Transverse colon (tissue), 4 donors: ENCODE data around the gene UROC1. TPM values are rescaled to one million over a fixed set of nuclear protein-coding genes. Genes with fewer than 3 reads are reported as not detected.

ENCODE experiments used
- DNase-seq: peaks from one replicate; pipeline ENCODE4 v3.0.0-alpha.2; 2019
- H3K27ac ChIP-seq, 4 donors: fragments of 200-600 bp; sonication (generic); 2 replicates each; pipeline ENCODE4 v1.5.1; 2016 to 2018; ENCODE audit warnings: inconsistent platforms in 4 of 4
- H3K27me3 ChIP-seq: fragments of 200-600 bp; sonication (generic); 2 replicates; pipeline ENCODE4 v1.5.1; 2017; ENCODE audit warnings: inconsistent platforms
- H3K36me3 ChIP-seq, 4 donors: fragments of 200-600 bp; sonication (generic); 2 replicates each; pipeline ENCODE4 v1.5.1; 2017 to 2019; ENCODE audit warnings: inconsistent platforms in 4 of 4
- H3K4me1 ChIP-seq, 4 donors: fragments of 200-600 bp; sonication (generic); 2 replicates each; pipeline ENCODE4 v1.5.1; 2017 to 2020; ENCODE audit warnings: inconsistent platforms in 4 of 4
- H3K4me3 ChIP-seq, 4 donors: fragments of 200-600 bp; sonication (generic); 1 replicate in 1 of 4; 2 replicates in 3 of 4; pipeline versions ENCODE4 v1.5.1 to v1.6.1; 2017 to 2019; ENCODE audit warnings: inconsistent platforms in 4 of 4
- H3K9me3 ChIP-seq, 2 donors: fragments of 200-600 bp; sonication (generic); 2 replicates each; pipeline ENCODE4 v1.5.1; 2017 to 2019; ENCODE audit warnings: inconsistent platforms in 2 of 2
- CTCF ChIP-seq, 5 experiments: fragments of 200-600 bp in 3 of 5; fragments of 450-650 bp in 2 of 5; sonication (generic) in 3 of 5; IDR thresholded peaks; 1 replicate in 2 of 5; 2 replicates in 3 of 5; pipeline ENCODE4 v1.5.1; 2016 to 2017; ENCODE audit warnings: antibody characterized with exemption in 5 of 5, inconsistent platforms in 3 of 5, mild to moderate bottlenecking in 2 of 5, moderate library complexity in 1 of 5
- EP300 ChIP-seq: sonication (generic); formaldehyde crosslinking; IDR thresholded peaks from one replicate; pipeline ENCODE4 v1.6.1; 2017; ENCODE audit warnings: antibody characterized with exemption, low read depth
- POLR2A ChIP-seq: fragments of 450-650 bp; IDR thresholded peaks from one replicate; pipeline ENCODE4 v1.6.1; 2016; ENCODE audit warnings: antibody characterized with exemption, mild to moderate bottlenecking, moderate library complexity
- POLR2AphosphoS5 ChIP-seq, 3 donors: sonication (generic); formaldehyde crosslinking; IDR thresholded peaks; one replicate each; pipeline ENCODE4 v1.6.1; 2016; ENCODE audit warnings: antibody characterized with exemption in 3 of 3
- WGBS, 2 donors: methylation state at CpG; one replicate each; pipeline ENCODE4 v1.1.5; 2018; ENCODE audit warnings: low coverage in 1 of 2; 5-methylcytosine and 5-hydroxymethylcytosine counted together
- in situ Hi-C, 4 donors: fragments of 200-750 bp; cut with MboI; loops; one replicate each; pipeline versions ENCODE4 v1.15.0 to v1.15.1; 2017; ENCODE audit warnings: low sequenced_read_pairs in 3 of 4, low pct_ligation_motif_present in 1 of 4, low pct_unique_long_range_greater_than_20kb in 1 of 4
- intact Hi-C: fragments of 100-400 bp; cut with DNase I; formaldehyde crosslinking; loops from one replicate; pipeline ENCODE4 v1.15.1; 2023; ENCODE audit warnings: low total_unique reads
- total RNA-seq, 4 donors: library from RNA; depleted of rRNA; stranded (reverse); fragments of >200 nt; gene quantifications; one replicate each; pipeline ENCODE4 v1.1.0, GENCODE V29; 2016

The UROC1 gene
- total RNA-seq, 4 donors from 2014 or later = not detected

- Histone ChIP-seq H3K27ac (no peak overlapping the region), H3K9me3 (no peaks in the 10 kb centered on the region), H3K27me3 (no peaks in the 10 kb centered on the region), H3K4me1 (no peaks in the 10 kb centered on the region), H3K4me3 (no peak overlapping the region), H3K36me3 (no peaks in the 10 kb centered on the region)
- 74 to 84% methylated on average over 11 to 15 of the region's 15 CpGs for WGBS, 2 donors
- TF ChIP-seq POLR2A = no peak
- TF ChIP-seq POLR2AphosphoS5 (IDR thresholded peaks at IDR 0.05) = no peak
- TF ChIP-seq CTCF (IDR thresholded peaks at IDR 0.05) = no peak
- no peak for TF ChIP-seq EP300
- intact Hi-C loops = no loop called here
- no peak for DNase-seq
- in situ Hi-C loops = no loop called here
Observed at GRCh38 chr3:126482503-126483255, 34.9 kb downstream of the UROC1 start.

GRCh38 chr3:126481808-126482502 is 35.6 kb downstream of the UROC1 start:
- Histone ChIP-seq H3K9me3 (no peaks in the 10 kb centered on the region), H3K4me1 (no peaks in the 10 kb centered on the region), H3K27me3 (no peaks in the 10 kb centered on the region), H3K4me3 (no peak overlapping the region), H3K27ac (no peak overlapping the region), H3K36me3 (no peaks in the 10 kb centered on the region)
- DNase-seq = peak; percentile 60
- in situ Hi-C loops (no loop called here), intact Hi-C loops (no loop called here)
- TF ChIP-seq POLR2AphosphoS5 (IDR thresholded peaks at IDR 0.05) = no peak
- no peak for TF ChIP-seq CTCF (IDR thresholded peaks at IDR 0.05)
- WGBS, 2 donors = 64% methylated on average over 16 of the region's 16 CpGs; no CpG with 5 or more reads in 1 of the 2 donors

GRCh38 chr3:126480861-126481260 is 36.7 kb downstream of the UROC1 start:
- in situ Hi-C loops = no loop called here

More at GRCh38 chr3:126480861-126481260, 36.7 kb downstream of the UROC1 start:
- no peaks in the 10 kb centered on the region for H3K36me3 ChIP-seq
- no peak overlapping the region for H3K27ac ChIP-seq
- no peaks in the 10 kb centered on the region for H3K9me3 ChIP-seq
- intact Hi-C loops = no loop called here
- no peak for DNase-seq
- no peak overlapping the region for H3K4me3 ChIP-seq
- H3K27me3 ChIP-seq = no peaks in the 10 kb centered on the region
- peaks cover 0 to 7% (median 3%) of the 10 kb centered on the region in 4 donors for H3K4me1 ChIP-seq
- 79 to 84% methylated on average over 7 to 8 of the region's 8 CpGs for WGBS, 2 donors
- no peak for TF ChIP-seq EP300
- TF ChIP-seq POLR2A = no peak
- no peak for TF ChIP-seq POLR2AphosphoS5 (IDR thresholded peaks at IDR 0.05)
- no peak for TF ChIP-seq CTCF (IDR thresholded peaks at IDR 0.05)
